Measurements from ENCODE around the gene IFI27L2.

GRCh38 chr14:94170136-94170535 lies 40.7 kb upstream of the IFI27L2 start:
- TF ChIP-seq CTCF (IDR thresholded peaks at IDR 0.05; ENCODE audit: insufficient read depth, low read length) (no peak), REST (IDR thresholded peaks at IDR 0.05; ENCODE audit: insufficient replicate concordance, low read depth) (no peak), SPI1 (IDR thresholded peaks at IDR 0.05; ENCODE audit: borderline replicate concordance, low read depth) (no peak), POLR2AphosphoS5 (IDR thresholded peaks at IDR 0.05; ENCODE audit: low read depth) (no peak), GABPA (IDR thresholded peaks at IDR 0.05; ENCODE audit: low read depth) (no peak)

Data from HL-60 (cell line).